ENCODE results near the gene MAP4. TPM values are rescaled to one million over a fixed set of nuclear protein-coding genes. Genes with fewer than 3 reads are reported as not detected.

The MAP4 gene
- total and polyA plus RNA-seq, 2 donors (not counting 3 experiments of a cell fraction or from before 2014, with no cell fraction given): 121 to 290 TPM

DNA sequence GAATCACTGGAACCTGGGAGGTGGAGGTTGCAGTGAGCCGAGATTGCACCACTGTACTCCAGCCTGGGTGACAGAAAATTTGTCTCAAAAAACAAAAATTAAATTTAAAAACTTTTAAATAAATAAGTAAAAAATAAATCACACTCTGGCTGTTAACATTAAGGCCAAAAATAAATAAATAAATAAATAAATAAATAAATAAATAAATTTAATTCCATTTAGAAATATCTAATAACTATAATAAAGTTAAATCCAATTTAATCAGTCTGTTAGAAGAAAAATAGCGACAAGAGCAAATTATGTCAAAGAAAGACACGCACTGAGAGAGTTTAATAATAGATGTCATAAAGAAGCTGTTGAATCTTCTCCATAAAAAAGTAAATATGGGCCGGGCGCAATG lies 13.4 kb downstream of the MAP4 start:
- no peaks in the 10 kb centered on the region for H3K9me3 ChIP-seq (replicated peaks; ENCODE audit: control insufficient read depth, insufficient read depth, low read length)
- H3K4me2 ChIP-seq (ENCODE audit: insufficient read depth, low read length): no peak overlapping the region
- no peak overlapping the region for H3K4me3 ChIP-seq (replicated peaks in 1 of 3; ENCODE audit: insufficient read depth in 1 of 3, low read depth in 1 of 3, low read length in 3 of 3)
- intact Hi-C loops (cut with micrococcal nuclease): no loop called here
- ChIA-PET CTCF (interaction anchor here (0.7 to 1.2 kb wide), 4 partner anchors 10 to 149 kb away, joined by 3 to 4 read pairs (median 3); no protein-coding TSS in a partner anchor), POLR2A (no interaction called here)
- TF ChIP-seq GATA2 (IDR thresholded peaks at IDR 0.05; ENCODE audit: insufficient read depth, insufficient read length, low read depth, low read length) (no peak), MYC (IDR thresholded peaks at IDR 0.05; ENCODE audit: low read depth, low read length) (no peak), EZH2 (IDR thresholded peaks at IDR 0.05; ENCODE audit: borderline replicate concordance, low read depth, low read length, severe bottlenecking) (no peak), POLR2A (IDR thresholded peaks at IDR 0.05; ENCODE audit: low read depth, low read length) (no peak), JUN (IDR thresholded peaks at IDR 0.05; ENCODE audit: borderline replicate concordance, insufficient read depth, insufficient read length, low read depth) (no peak), FOS (IDR thresholded peaks at IDR 0.05; ENCODE audit: borderline replicate concordance, insufficient read depth, low read length) (no peak), POLR2AphosphoS5 (IDR thresholded peaks at IDR 0.05; ENCODE audit: insufficient read depth, low read depth, low read length) (no peak)
- TF ChIP-seq, protein P1, sequence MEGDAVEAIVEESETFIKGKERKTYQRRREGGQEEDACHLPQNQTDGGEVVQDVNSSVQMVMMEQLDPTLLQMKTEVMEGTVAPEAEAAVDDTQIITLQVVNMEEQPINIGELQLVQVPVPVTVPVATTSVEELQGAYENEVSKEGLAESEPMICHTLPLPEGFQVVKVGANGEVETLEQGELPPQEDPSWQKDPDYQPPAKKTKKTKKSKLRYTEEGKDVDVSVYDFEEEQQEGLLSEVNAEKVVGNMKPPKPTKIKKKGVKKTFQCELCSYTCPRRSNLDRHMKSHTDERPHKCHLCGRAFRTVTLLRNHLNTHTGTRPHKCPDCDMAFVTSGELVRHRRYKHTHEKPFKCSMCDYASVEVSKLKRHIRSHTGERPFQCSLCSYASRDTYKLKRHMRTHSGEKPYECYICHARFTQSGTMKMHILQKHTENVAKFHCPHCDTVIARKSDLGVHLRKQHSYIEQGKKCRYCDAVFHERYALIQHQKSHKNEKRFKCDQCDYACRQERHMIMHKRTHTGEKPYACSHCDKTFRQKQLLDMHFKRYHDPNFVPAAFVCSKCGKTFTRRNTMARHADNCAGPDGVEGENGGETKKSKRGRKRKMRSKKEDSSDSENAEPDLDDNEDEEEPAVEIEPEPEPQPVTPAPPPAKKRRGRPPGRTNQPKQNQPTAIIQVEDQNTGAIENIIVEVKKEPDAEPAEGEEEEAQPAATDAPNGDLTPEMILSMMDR (IDR thresholded peaks at IDR 0.05; ENCODE audit: extremely low read depth in 1 of 2, insufficient read depth in 1 of 2, low read depth in 1 of 2, low read length in 2 of 2): no peak
- TF ChIP-seq, protein P2, sequence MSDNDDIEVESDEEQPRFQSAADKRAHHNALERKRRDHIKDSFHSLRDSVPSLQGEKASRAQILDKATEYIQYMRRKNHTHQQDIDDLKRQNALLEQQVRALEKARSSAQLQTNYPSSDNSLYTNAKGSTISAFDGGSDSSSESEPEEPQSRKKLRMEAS (IDR thresholded peaks at IDR 0.05; ENCODE audit: insufficient read depth, insufficient read length): no peak
- no peaks in the 10 kb centered on the region for H3K4me1 ChIP-seq (ENCODE audit: control insufficient read depth, extremely low read depth, insufficient read depth, low read length)
- H2AFZ ChIP-seq (ENCODE audit: low read depth, low read length): no peak overlapping the region
- no peak for FAIRE-seq
- no peak overlapping the region for H3K9ac ChIP-seq (replicated peaks; ENCODE audit: extremely low read depth, insufficient read depth, low read length)
- H3K36me3 ChIP-seq (ENCODE audit: control insufficient read depth in 2 of 2, extremely low read depth in 1 of 2, insufficient read depth in 2 of 2, low read length in 2 of 2): peaks cover 2% of the 10 kb centered on the region in 2 experiments
- H3K79me2 ChIP-seq (ENCODE audit: control insufficient read depth, insufficient read depth, low read length): peaks cover 77% of the 10 kb centered on the region
- no peak for DNase-seq (ENCODE audit: low read depth, low spot score)
- H4K20me1 ChIP-seq (replicated peaks; ENCODE audit: control insufficient read depth, extremely low read depth, insufficient read depth, low read length): peaks cover 9% of the 10 kb centered on the region
- no peaks in the 10 kb centered on the region for H3K9me1 ChIP-seq (replicated peaks; ENCODE audit: control insufficient read depth, extremely low read depth, insufficient read depth, low read length)
- H3K27ac ChIP-seq (ENCODE audit: insufficient read depth, low read depth, low read length): no peak overlapping the region
- no TSS peak for BruUV-seq (replicated peaks)
- dilution Hi-C loops (cut with MboI; ENCODE audit: extremely low pct_ligation_motif_present, low sequenced_read_pairs): no loop called here
- no peaks in the 10 kb centered on the region for H3K27me3 ChIP-seq (ENCODE audit: control insufficient read depth in 2 of 2, insufficient read depth in 2 of 2, low read length in 2 of 2)

All from endothelial cell of umbilical vein (primary cell).